OCI-LY3 (cell line): ENCODE results near the gene TICRR.
A peak's percentile ranks its signal among the peaks of the same experiment; 100 is the strongest.

Experiments
- H2AFZ ChIP-seq: fragments of 200-600, 300-600 bp; shearing (Covaris generic); 2 replicates; pipeline ENCODE4 v1.6.0; 2014; ENCODE audit warnings: antibody characterized with exemption, low read depth, low read length
- H3K27ac ChIP-seq: fragments of 200-600, 300-600 bp; sonication (generic); 2 replicates; pipeline ENCODE4 v1.5.1; 2014; ENCODE audit warnings: mild to moderate bottlenecking, low read length, moderate library complexity, mixed read lengths
- H3K27me3 ChIP-seq: fragments of 200-600, 300-600 bp; sonication (generic); 2 replicates; pipeline ENCODE4 v1.6.1; 2014; ENCODE audit warnings: low read depth, low read length, mixed read lengths
- H3K36me3 ChIP-seq: fragments of 200-600, 300-600 bp; sonication (generic); replicated peaks from 2 replicates; pipeline ENCODE3; 2014; ENCODE audit warnings: low read depth, low read length, mixed read lengths
- H3K4me1 ChIP-seq: fragments of 300-600, 200-600 bp; sonication (generic); 2 replicates; pipeline ENCODE4 v1.6.1; 2014; ENCODE audit warnings: low read length, mixed read lengths
- H3K4me2 ChIP-seq: fragments of 200-600, 300-600 bp; sonication (generic); 2 replicates; pipeline ENCODE4 v1.6.1; 2014; ENCODE audit warnings: low read length, mixed read lengths
- H3K4me3 ChIP-seq: fragments of 300-600, 200-600 bp; sonication (generic); 2 replicates; pipeline ENCODE4 v1.5.1; 2014; ENCODE audit warnings: antibody characterized with exemption, mild to moderate bottlenecking, low read length, moderate library complexity
- H3K79me2 ChIP-seq: fragments of 300-600, 200-600 bp; shearing (Covaris generic); 2 replicates; pipeline ENCODE4 v1.6.1; 2014; ENCODE audit warnings: mild to moderate bottlenecking, low read length, mixed read lengths
- H3K9ac ChIP-seq: fragments of 300-600, 200-600 bp; shearing (Covaris generic); 2 replicates; pipeline ENCODE4 v1.6.0; 2014; ENCODE audit warnings: mild to moderate bottlenecking, low read length, moderate library complexity
- H3K9me3 ChIP-seq: fragments of 200-600, 300-600 bp; shearing (Covaris generic); 2 replicates; pipeline ENCODE4 v1.6.1; 2014; ENCODE audit warnings: low read length, mixed read lengths; ENCODE audit not compliant: insufficient read depth
- H4K20me1 ChIP-seq: fragments of 200-600, 300-600 bp; sonication (generic); 2 replicates; pipeline ENCODE4 v1.6.1; 2016; ENCODE audit warnings: low read length, mixed read lengths; ENCODE audit not compliant: insufficient read depth
- CTCF ChIP-seq: fragments of 200-600, 300-600 bp; sonication (generic); IDR thresholded peaks from 2 replicates; pipeline ENCODE4 v1.5.1; 2014; ENCODE audit warnings: antibody characterized with exemption, low read length, low read depth
- EZH2phosphoT487 ChIP-seq: fragments of 200-600 bp; shearing (Covaris generic); IDR thresholded peaks from 2 replicates; pipeline ENCODE4 v1.6.1; 2018; ENCODE audit warnings: antibody characterized with exemption, mixed run types, low read depth

Gene TICRR

DNA sequence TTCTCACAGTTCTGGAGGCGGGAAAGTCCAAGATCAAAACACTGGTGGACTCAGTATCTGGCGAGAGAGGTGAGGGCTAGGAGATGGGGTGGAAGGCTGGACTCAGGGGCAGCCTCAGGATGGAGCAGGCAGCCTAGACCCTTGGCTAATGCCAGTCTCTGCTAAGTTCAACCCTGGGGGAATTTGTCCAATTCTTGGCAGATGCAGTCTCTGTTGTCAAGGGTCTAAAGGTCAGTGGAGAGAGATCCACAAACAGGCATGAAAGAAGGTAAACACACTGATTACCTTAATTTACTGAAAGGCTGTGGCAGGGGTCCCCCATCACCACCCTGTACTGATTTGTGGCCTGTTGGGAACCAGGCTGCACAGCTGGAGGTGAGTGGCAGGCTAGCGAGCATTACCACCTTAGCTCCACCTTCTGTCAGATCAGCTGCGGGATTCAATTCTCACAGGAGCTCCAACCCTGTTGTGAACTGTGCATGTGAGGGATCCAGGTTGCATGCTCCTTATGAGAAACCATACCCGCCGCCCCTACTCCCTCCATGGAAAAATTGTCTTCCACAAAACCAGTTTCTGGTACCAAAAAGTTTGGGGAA is 46.4 kb upstream of the TICRR start:
- TF ChIP-seq CTCF (no peak), EZH2phosphoT487 (no peak)
- Histone ChIP-seq H3K27ac (no peak overlapping the region), H3K9me3 (no peaks in the 10 kb centered on the region), H3K79me2 (no peaks in the 10 kb centered on the region), H3K4me2 (no peak overlapping the region), H2AFZ (no peak overlapping the region), H3K4me3 (no peak overlapping the region), H3K4me1 (peaks cover 12% of the 10 kb centered on the region), H3K36me3 (no peaks in the 10 kb centered on the region), H3K9ac (no peak overlapping the region), H3K27me3 (no peaks in the 10 kb centered on the region), H4K20me1 (no peaks in the 10 kb centered on the region)

GRCh38 chr15:89530976-89531375 is 44.3 kb upstream of the TICRR start:
- Histone ChIP-seq H3K9me3 (no peaks in the 10 kb centered on the region), H3K79me2 (no peaks in the 10 kb centered on the region), H3K27me3 (no peaks in the 10 kb centered on the region), H3K27ac (no peak overlapping the region), H3K36me3 (no peaks in the 10 kb centered on the region), H2AFZ (no peak overlapping the region), H3K4me1 (no peaks in the 10 kb centered on the region), H3K9ac (no peak overlapping the region), H4K20me1 (no peaks in the 10 kb centered on the region), H3K4me2 (no peak overlapping the region), H3K4me3 (no peak overlapping the region)
- TF ChIP-seq CTCF (no peak), EZH2phosphoT487 (no peak)

- Histone ChIP-seq H3K27ac (no peak overlapping the region), H3K9me3 (no peaks in the 10 kb centered on the region), H3K4me1 (no peaks in the 10 kb centered on the region), H3K9ac (no peak overlapping the region), H3K36me3 (no peaks in the 10 kb centered on the region), H3K27me3 (no peaks in the 10 kb centered on the region), H3K4me2 (no peak overlapping the region), H2AFZ (0 out of 2 replicates have a peak overlapping the region, but pooled peaks have one; percentile 3), H3K79me2 (no peaks in the 10 kb centered on the region), H4K20me1 (no peaks in the 10 kb centered on the region), H3K4me3 (no peak overlapping the region)
- TF ChIP-seq CTCF (no peak), EZH2phosphoT487 (no peak)
These were observed 43.3 kb upstream of the TICRR start for GRCh38 chr15:89531796-89532537.

DNA sequence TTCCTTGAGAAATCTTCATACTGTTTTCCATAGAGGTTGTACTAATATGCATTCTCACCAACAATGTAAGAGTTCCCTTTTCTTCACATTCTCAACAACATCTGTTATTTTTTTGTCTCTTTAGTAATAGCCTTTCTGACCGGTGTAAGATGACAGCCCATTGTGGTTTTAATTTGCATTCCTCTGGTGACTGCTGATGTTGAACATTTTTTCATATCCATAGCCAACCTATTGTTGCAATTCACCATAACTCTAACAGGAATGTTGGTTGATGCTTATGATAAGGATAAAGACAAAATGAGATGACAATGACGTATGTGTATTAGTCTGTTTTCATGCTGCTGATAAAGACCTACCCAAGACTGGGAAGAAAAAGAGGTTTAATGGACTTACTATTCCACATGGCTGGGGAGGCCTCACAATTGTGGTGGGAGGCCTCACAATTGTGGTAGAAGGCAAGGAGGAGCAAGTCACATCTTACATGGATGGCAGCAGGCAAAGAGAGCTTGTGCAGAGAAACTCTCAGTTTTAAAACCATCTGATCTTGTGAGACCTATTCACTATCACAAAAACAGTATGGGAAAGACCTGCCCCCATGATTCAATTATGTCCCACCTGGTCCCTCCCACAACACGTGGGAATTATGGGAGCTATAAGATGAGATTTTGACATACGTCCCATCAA is 41.3 kb upstream of the TICRR start:
- H3K9me3 ChIP-seq, result 0 out of 2 replicates have a peak, but pooled peaks cover 6% of the 10 kb centered on the region

More for the DNA sequence above, 41.3 kb upstream of the TICRR start:
- Histone ChIP-seq H3K4me3 (no peak overlapping the region), H3K4me2 (no peak overlapping the region), H3K27me3 (no peaks in the 10 kb centered on the region), H4K20me1 (no peaks in the 10 kb centered on the region), H3K36me3 (no peaks in the 10 kb centered on the region), H3K27ac (no peak overlapping the region), H3K4me1 (no peaks in the 10 kb centered on the region), H2AFZ (no peak overlapping the region), H3K9ac (no peak overlapping the region), H3K79me2 (no peaks in the 10 kb centered on the region)
- TF ChIP-seq CTCF, result no peak
- TF ChIP-seq EZH2phosphoT487, result no peak
